Neuron (in vitro differentiated cells): Measurements from ENCODE around the gene ERBB2.
"Not testable (repeated sequence)": the region's sequence is repeated elsewhere in the genome, so short reads cannot be mapped to it uniquely, and the experiment has no call there.

ENCODE experiments used
- H2AFZ ChIP-seq: one replicate; pipeline ENCODE4 v1.6.1; 2013; ENCODE audit warnings: low read depth, mild to moderate bottlenecking, inconsistent platforms, low read length, moderate library complexity
- H3K27me3 ChIP-seq: one replicate; pipeline ENCODE4 v1.6.1; 2013; ENCODE audit warnings: low read length; ENCODE audit not compliant: insufficient read depth
- H3K36me3 ChIP-seq: one replicate; pipeline ENCODE4 v1.6.1; 2013; ENCODE audit warnings: low read length; ENCODE audit not compliant: insufficient read depth
- H3K4me1 ChIP-seq: one replicate; pipeline ENCODE4 v1.6.1; 2013; ENCODE audit warnings: low read length; ENCODE audit not compliant: insufficient read depth
- H3K4me3 ChIP-seq: 2 replicates; pipeline ENCODE4 v1.5.1; 2013; ENCODE audit warnings: mild to moderate bottlenecking, low read length, moderate library complexity
- H3K9me3 ChIP-seq: one replicate; pipeline ENCODE4 v1.6.1; 2013; ENCODE audit warnings: low read length

Gene ERBB2

DNA sequence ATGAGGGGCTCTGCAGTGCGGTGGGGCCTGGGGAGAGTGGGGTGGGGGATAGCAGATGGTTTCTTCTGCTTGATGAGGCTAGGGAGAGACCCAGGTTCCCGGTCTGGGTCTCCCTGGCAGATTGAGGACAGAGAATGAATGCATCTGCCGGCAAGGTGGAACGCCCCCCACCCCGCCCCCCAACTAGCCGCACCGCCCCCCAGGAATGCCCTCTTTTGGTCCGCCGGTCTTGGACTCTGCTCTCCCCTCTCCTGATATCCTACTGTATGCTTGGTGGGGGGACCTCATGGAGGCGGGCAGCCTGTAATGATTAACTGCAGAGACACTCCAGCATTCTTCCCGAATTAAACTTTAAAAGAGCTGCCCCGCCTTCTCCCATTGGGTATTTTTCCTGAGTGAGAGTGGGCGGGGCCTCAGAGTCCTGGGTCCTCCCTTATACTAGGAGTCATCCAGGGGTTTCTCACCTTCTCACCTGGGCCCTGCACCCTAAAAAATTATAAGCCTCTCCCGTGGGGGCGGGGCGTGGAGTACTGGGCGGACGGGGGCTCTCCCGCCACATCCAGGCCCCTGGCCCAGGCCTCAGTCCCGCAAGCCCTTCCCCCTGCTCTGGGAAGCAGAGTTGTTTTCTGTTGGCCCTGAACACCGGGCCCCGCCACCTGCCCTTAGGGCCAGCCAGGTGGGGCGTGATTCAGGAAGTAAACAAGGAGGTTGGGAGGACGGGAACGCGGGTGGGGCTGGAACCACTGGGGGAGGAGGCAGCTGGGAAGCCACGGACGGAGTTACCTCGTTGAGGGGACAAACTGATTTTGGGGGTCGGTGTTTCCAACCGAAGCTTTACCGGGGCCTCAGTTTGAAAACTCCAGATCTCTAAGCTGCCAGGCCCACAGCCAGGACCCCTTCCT is 39.4 kb downstream of the ERBB2 start:
- no peaks in the 10 kb centered on the region for H3K36me3 ChIP-seq
- H3K4me3 ChIP-seq = no peak overlapping the region
- H3K4me1 ChIP-seq = peaks cover 12% of the 10 kb centered on the region
- no peak overlapping the region for H2AFZ ChIP-seq
- H3K9me3 ChIP-seq = no peaks in the 10 kb centered on the region
- peaks cover 83% of the 10 kb centered on the region for H3K27me3 ChIP-seq

GRCh38 chr17:39739885-39740356 is 40.1 kb downstream of the ERBB2 start:
- Histone ChIP-seq H3K27me3 (peaks cover 87% of the 10 kb centered on the region), H3K4me3 (no peak overlapping the region), H3K4me1 (peaks cover 12% of the 10 kb centered on the region), H3K36me3 (no peaks in the 10 kb centered on the region), H2AFZ (no peak overlapping the region), H3K9me3 (no peaks in the 10 kb centered on the region)

DNA sequence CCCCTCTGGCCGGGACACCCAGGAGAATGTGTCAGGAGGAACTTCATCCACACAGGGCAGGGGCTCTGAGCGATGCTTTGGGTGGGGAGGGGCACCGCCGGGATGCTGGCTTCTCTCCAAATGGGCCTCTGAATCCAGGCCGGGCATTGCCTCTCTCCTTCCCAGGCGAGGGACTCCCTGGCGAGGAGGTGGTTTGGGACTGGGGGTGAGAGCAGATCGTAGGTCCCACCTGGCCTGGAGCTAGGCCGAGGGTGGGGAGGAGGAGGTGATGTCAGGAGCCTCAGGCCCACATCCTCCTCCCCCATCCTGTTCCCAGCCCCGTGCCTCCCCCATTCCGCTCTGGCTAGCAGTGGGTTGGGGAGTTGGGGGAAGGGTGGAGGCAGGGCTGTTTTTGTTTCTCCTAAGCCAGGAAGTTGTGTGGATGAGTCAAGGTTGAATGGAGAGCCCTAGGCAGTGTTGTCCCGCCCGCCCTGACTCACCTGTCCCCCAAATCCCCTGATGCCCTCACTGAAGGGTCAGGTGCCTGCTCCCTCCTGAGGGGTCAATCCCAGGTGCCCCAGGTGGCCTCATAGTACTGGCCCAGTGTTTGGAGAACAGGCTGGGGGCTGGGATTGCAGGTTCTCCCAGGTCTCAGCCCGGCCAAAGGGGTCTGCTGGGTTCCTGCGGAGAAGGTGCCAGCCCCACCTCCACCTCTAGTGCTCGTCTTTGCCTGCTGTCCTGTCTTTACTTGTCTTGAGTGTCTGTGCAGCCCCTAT is 40.7 kb downstream of the ERBB2 start:
- no peak overlapping the region for H2AFZ ChIP-seq
- H3K4me3 ChIP-seq = no peak overlapping the region

GRCh38 chr17:39742126-39742855 is 42.4 kb downstream of the ERBB2 start:
- no peaks in the 10 kb centered on the region for H3K36me3 ChIP-seq
- H3K9me3 ChIP-seq = no peaks in the 10 kb centered on the region
- H2AFZ ChIP-seq = no peak overlapping the region
- no peak overlapping the region for H3K4me3 ChIP-seq
- peaks cover 12% of the 10 kb centered on the region for H3K4me1 ChIP-seq
- peaks cover 76% of the 10 kb centered on the region for H3K27me3 ChIP-seq

More for the DNA sequence above, 40.7 kb downstream of the ERBB2 start:
- no peaks in the 10 kb centered on the region for H3K9me3 ChIP-seq
- H3K36me3 ChIP-seq = no peaks in the 10 kb centered on the region
- H3K27me3 ChIP-seq = peaks cover 91% of the 10 kb centered on the region
- peaks cover 12% of the 10 kb centered on the region for H3K4me1 ChIP-seq

- Histone ChIP-seq H3K36me3 (no peaks in the 10 kb centered on the region), H3K9me3 (no peaks in the 10 kb centered on the region), H2AFZ (no peak overlapping the region), H3K4me1 (peaks cover 12% of the 10 kb centered on the region), H3K27me3 (peaks cover 70% of the 10 kb centered on the region), H3K4me3 (no peak overlapping the region)
Observed at GRCh38 chr17:39742856-39743436, 43.1 kb downstream of the ERBB2 start.

- no peak overlapping the region for H3K4me3 ChIP-seq
- H3K4me1 ChIP-seq = peaks cover 9% of the 10 kb centered on the region
- H3K36me3 ChIP-seq = no peaks in the 10 kb centered on the region
- peaks cover 63% of the 10 kb centered on the region for H3K27me3 ChIP-seq
- no peak overlapping the region for H2AFZ ChIP-seq
- H3K9me3 ChIP-seq = no peaks in the 10 kb centered on the region
Observed at GRCh38 chr17:39744075-39744835, 44.4 kb downstream of the ERBB2 start.

- Histone ChIP-seq H3K4me1 (peaks cover 5% of the 10 kb centered on the region), H3K4me3 (no peak overlapping the region), H3K36me3 (no peaks in the 10 kb centered on the region), H3K27me3 (peaks cover 57% of the 10 kb centered on the region), H2AFZ (no peak overlapping the region), H3K9me3 (no peaks in the 10 kb centered on the region)
Observed at GRCh38 chr17:39744836-39745215, 45.0 kb downstream of the ERBB2 start.

GRCh38 chr17:39745335-39746144 is 45.7 kb downstream of the ERBB2 start:
- Histone ChIP-seq H3K4me3 (no peak overlapping the region), H2AFZ (no peak overlapping the region), H3K36me3 (no peaks in the 10 kb centered on the region), H3K4me1 (no peaks in the 10 kb centered on the region), H3K9me3 (no peaks in the 10 kb centered on the region), H3K27me3 (peaks cover 54% of the 10 kb centered on the region)

- H3K4me1 ChIP-seq = no peaks in the 10 kb centered on the region
- peaks cover 53% of the 10 kb centered on the region for H3K27me3 ChIP-seq
- no peaks in the 10 kb centered on the region for H3K9me3 ChIP-seq
- no peaks in the 10 kb centered on the region for H3K36me3 ChIP-seq
- no peak overlapping the region for H2AFZ ChIP-seq
- H3K4me3 ChIP-seq = no peak overlapping the region
Observed at GRCh38 chr17:39746145-39746461, 46.2 kb downstream of the ERBB2 start.

GRCh38 chr17:39747745-39748144 is 47.9 kb downstream of the ERBB2 start:
- no peak overlapping the region for H3K4me3 ChIP-seq
- H3K36me3 ChIP-seq = no peaks in the 10 kb centered on the region
- H3K4me1 ChIP-seq = no peaks in the 10 kb centered on the region
- no peaks in the 10 kb centered on the region for H3K9me3 ChIP-seq
- peaks cover 45% of the 10 kb centered on the region for H3K27me3 ChIP-seq
- H2AFZ ChIP-seq = no peak overlapping the region

- H3K4me1 ChIP-seq, H2AFZ ChIP-seq, H3K4me3 ChIP-seq, H3K36me3 ChIP-seq, H3K9me3 ChIP-seq: not testable (repeated sequence)
- peaks cover 37% of the 10 kb centered on the region for H3K27me3 ChIP-seq
Observed at GRCh38 chr17:39748444-39749034, 48.7 kb downstream of the ERBB2 start.
